ENCODE measurements around the gene LIN7C.
A peak's percentile ranks its signal among the peaks of the same experiment; 100 is the strongest.

Gene LIN7C, protein sequence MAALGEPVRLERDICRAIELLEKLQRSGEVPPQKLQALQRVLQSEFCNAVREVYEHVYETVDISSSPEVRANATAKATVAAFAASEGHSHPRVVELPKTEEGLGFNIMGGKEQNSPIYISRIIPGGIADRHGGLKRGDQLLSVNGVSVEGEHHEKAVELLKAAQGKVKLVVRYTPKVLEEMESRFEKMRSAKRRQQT

DNA sequence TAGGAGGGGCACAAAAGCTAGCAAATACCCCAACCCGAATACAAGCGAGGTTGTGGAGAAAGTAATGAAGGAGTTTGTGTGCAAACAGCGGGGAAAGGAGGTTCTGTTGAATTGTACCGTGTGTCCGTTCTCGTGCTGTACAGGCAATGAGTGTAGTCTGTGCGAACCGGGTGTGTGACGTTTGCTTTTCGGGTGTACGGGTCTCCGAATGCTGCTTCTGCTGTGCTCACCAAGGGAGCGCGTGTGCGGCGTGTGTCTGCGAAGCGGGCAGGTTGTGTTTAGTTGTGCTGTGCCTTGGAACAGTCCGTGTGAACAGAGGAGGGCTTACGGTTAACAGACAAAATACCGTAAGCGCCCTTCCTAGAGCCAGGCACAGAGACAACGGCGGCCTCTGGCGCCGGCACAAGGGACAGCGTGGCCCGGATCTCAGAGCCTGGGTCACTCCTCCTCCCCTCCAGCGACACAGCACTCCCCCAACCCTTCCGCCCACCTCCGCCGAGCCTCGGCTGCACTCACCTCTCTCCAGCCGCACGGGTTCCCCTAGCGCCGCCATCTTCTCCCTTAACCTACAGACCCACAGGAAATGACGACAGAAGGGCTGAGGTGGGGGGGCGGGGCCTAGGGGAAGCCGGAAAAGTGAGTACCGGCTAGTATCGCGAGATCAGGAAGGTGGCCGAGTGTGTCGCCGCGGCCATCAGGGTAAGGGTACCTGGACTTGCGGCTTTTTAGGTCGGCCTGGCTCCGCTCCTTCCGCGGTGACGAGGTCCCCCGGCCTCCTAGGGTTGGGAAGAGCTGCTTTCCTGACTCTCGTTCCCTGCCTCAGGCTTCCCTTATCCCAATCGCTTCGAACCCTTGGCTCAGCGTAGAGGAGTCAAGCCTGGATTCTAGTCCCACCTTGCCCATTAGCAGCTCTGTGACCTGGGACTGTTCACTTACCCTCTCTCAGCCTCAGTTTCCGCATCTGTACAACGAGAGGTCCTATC, at the start of gene LIN7C:
Gene LIN7C (minus strand): TSS at position 570 of the 983 bp plus-strand sequence. CDS start 17 bp downstream, at position 553.
- no peak for TF ChIP-seq ZNF274 (IDR thresholded peaks at IDR 0.05; ENCODE audit: low read depth, low read length)
- peak within 1 kb of the TSS; percentile 96 for H3K4me3 ChIP-seq (ENCODE audit: low read length)

DNA sequence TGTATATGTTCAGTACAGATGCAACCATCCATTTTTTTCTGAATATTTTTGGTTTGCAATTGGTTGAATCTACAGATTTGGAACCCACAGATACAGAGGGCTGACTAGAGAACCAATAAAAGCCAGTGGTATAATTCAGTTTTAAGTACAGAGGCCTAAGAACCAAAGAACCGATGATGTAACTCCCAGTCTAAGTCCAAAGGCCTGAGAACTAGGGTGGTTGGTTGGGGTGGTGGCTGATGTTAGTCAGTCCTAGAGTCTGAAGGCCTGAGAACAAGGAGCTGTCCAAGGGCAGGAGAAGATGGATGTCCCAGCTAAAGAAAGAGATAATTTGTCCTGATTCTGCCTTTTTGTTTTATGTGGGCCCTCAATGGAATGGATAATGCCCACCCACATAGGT, 48.7 kb upstream of the LIN7C start:
- no peak for TF ChIP-seq ZNF274 (IDR thresholded peaks at IDR 0.05; ENCODE audit: low read depth, low read length)
- no peak overlapping the region for H3K4me3 ChIP-seq (ENCODE audit: low read length)

DNA sequence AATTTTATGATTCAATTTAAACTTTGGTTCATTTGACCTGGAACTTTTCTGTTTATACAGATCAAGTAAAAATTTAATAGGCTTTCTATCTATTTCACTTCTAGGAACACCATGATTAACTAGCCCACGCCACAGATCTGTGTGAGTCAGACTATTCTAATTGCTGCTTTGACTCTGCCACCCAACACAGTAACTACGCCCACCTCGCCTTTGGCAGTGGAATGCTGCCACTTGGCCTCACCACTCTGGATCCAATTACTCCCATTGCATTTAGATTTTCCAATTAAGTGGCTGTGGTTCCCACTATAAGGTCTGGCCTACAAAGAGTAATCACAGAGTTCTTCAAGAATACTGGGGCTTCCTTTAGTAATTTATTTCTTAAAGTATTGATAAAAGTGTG, 46.6 kb upstream of the LIN7C start:
- H3K4me3 ChIP-seq (ENCODE audit: low read length), result no peak overlapping the region
- TF ChIP-seq ZNF274 (IDR thresholded peaks at IDR 0.05; ENCODE audit: low read depth, low read length), result no peak

DNA sequence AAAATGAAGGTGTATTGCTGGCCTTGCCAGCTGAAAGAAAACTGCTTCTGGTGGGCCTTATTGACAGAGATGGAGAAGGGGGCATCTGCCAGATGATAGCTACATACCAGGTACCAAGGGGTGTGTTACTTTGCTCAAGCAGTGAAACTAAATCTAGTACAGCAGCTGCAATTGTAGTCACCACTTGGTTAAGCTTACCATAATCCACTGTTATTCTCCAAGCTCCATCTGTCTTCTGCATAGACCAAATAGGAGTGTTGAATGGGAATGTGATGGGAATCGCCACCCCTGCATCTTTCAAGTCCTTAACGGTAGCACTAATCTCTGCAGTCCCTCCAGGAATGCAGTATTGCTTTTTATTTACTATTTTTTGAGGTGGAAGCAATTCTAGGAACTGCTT, 45.8 kb upstream of the LIN7C start:
- H3K4me3 ChIP-seq (ENCODE audit: low read length), result no peak overlapping the region

DNA sequence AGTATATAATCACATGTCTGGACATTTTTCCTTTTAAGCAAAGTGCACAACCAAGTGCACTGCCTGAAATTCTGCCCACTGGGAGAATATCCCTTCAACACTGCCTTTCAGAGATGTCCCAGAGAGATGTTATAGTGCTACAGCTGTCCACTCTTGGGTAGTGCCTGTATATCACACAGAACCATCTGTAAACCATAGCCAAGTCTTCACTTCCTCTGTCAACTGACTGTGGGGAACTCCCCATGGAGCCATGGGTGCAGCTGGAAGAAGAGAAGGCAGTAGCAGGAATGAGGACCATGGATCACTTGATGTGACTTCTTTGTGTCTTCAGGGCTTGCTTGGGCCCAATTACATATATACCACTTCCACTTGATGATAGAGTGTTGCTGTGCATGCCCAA, 44.6 kb upstream of the LIN7C start:
- no peak overlapping the region for H3K4me3 ChIP-seq (ENCODE audit: low read length)
- no peak for TF ChIP-seq ZNF274 (IDR thresholded peaks at IDR 0.05; ENCODE audit: low read depth, low read length)

More for the DNA sequence above, 45.8 kb upstream of the LIN7C start:
- no peak for TF ChIP-seq ZNF274 (IDR thresholded peaks at IDR 0.05; ENCODE audit: low read depth, low read length)

DNA sequence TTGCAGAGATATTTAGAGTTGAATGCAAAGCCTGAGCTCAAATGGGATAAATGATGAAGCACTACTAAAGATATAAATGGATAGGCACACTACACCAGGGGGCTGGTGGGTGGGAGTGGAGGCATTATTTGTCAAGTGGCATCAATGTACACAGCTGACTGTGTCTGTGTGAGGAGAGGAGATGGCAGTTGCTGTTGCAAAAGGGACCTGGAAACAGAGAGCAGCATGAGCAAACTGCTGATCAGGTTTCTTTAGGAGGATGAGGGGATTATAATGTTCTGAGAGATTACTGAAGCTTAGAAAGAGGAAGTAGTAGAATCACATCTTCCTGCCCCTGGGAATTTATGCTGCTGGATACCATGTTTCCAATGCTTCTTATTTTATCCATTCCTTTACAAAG, 39.4 kb upstream of the LIN7C start:
- TF ChIP-seq ZNF274 (IDR thresholded peaks at IDR 0.05; ENCODE audit: low read depth, low read length), result no peak
- H3K4me3 ChIP-seq (ENCODE audit: low read length), result no peak overlapping the region

DNA sequence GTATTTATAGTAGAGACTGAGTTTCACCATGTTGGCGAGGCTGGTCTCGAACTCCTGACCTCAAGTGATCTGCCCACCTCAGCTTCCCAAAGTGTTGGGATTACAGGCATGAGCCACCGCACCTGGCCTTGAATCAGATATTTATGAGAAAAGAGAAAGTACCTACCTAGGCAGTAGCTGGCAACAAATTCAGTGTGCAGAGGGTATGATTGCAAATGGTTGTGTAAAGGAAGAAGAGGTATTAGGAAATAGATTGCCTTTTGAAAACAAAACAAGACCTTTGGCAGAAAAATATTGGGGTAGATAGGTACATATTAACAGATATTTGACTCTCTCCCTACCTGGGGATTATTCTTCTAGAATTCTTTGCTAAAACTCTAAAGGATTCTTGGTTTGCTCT, 38.5 kb upstream of the LIN7C start:
- H3K4me3 ChIP-seq (ENCODE audit: low read length), result no peak overlapping the region
- no peak for TF ChIP-seq ZNF274 (IDR thresholded peaks at IDR 0.05; ENCODE audit: low read depth, low read length)

DNA sequence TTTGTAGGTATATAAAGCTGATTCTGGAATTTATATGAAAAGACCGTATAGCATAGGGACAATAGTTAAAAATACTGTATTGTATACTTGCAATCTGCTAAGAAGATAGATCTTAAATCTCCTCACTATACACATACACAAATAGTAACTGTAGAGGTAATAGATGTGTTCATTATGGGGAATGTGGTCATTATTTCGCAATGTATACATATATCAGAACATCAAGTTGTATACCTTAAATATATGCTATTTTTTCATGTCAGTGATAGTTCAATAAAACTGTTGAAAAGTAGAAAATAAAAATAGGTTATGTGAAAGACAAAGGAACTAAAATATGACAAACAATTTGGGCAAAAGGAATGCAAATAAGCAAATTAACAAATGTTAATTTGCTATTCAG, 35.2 kb upstream of the LIN7C start:
- no peak for TF ChIP-seq ZNF274 (IDR thresholded peaks at IDR 0.05; ENCODE audit: low read depth, low read length)
- H3K4me3 ChIP-seq (ENCODE audit: low read length), result no peak overlapping the region

DNA sequence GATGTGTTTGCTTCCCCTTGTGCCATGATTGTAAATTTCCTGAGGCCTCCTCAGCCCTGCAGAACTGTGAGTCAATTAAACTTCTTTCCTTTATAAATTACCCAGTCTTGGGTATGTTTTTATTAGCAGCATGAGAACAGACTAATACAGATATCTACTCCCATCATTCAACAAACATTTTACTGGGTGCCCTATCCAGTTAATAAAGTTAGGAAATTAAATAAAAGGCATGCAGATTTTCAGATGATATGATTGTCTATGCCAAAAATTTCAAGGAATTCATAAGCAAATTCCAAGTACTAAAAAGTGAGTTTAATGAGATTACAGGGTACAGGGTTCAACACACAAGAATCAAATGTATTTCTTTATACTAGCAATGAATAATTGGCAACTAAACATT, 33.5 kb upstream of the LIN7C start:
- no peak for TF ChIP-seq ZNF274 (IDR thresholded peaks at IDR 0.05; ENCODE audit: low read depth, low read length)
- no peak overlapping the region for H3K4me3 ChIP-seq (ENCODE audit: low read length)

DNA sequence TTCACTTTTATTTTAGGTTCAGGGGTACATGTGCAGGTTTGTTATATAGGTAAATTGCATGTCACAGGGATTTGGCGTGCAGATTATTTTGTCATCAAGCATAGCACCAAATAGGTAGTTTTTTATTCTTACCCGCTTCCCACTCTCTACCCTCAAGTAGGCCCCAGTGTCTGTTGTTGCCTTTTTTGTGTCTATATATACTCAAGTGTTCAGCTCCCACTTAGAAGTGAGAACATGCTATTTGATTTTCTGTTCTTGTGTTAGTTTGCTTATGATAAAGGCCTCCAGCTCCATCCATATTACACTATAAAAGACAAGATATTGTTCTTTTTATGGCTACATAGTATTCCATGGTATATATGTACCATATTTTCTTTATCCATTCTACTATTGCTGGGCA, 28.5 kb upstream of the LIN7C start:
- H3K4me3 ChIP-seq (ENCODE audit: low read length), result no peak overlapping the region
- no peak for TF ChIP-seq ZNF274 (IDR thresholded peaks at IDR 0.05; ENCODE audit: low read depth, low read length)

DNA sequence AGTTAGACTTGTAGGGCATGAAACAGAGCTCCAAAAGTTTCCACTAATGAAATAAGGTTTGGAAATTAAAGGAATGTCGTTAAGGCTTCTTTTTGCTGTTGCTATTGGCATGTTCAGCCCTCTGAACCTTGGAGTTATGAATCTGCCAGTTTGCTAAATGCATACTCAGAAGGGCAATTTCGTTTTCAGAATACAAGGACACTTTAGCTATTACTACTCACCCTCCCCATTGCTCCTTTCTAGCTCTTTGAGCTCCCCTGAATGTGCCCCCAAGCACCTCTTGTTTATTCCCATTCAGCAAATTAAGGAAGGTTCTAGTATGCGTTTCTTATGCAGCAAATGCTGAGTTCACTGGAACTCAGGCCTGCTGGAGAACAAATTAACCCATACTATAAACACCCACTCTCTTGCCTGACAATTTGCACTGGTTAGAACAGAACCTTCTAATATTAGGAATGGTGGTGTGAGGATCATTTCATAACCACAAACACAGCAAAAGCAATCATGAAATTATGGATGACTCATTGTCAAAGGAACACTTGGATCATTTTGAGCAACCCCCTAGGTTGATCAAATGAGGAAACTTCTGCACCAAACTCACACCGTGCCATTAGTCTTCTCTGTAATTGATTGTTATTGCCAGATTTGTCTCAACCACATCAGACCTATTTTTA, 26.2 kb upstream of the LIN7C start:
- H3K4me3 ChIP-seq (ENCODE audit: low read length), result no peak overlapping the region
- no peak for TF ChIP-seq ZNF274 (IDR thresholded peaks at IDR 0.05; ENCODE audit: low read depth, low read length)

DNA sequence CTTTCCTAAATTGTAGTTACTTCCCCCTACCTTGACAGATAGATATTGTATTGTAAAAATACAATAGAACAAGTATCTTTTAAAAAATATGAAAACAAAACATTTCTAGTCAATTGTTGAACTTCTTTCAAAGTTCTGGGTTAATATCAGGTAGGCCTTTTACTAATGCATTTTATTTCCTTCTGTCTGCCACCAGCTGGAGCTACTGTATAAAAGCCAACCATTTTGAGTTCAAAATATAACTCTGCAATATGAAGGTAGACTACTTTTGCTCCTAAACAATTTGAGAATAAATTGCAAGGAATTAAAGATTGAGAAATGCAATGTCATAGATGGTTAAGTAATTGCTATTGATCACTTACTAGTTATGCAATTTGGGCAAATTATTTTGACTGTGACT, 22.1 kb upstream of the LIN7C start:
- no peak for TF ChIP-seq ZNF274 (IDR thresholded peaks at IDR 0.05; ENCODE audit: low read depth, low read length)
- H3K4me3 ChIP-seq (ENCODE audit: low read length), result no peak overlapping the region

DNA sequence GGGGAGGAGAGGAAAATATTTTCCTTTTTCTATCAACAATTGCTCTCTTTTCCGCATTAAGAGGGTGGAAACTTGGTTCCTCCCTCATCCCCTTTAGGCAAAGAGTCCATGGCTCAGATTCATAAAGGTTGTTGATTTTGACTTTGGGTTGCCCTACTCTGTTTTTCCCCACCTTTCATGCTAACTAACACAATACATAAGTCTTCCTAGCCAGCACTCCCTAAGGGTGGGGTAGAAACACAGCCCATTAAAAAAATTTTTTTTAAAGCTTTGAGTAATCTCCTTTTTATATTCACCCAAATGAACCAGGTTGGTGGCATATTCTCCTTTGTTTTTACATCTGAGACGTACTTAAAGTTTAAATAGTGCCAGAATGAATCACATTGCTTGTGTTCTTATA, 20.0 kb upstream of the LIN7C start:
- no peak for TF ChIP-seq ZNF274 (IDR thresholded peaks at IDR 0.05; ENCODE audit: low read depth, low read length)
- no peak overlapping the region for H3K4me3 ChIP-seq (ENCODE audit: low read length)

DNA sequence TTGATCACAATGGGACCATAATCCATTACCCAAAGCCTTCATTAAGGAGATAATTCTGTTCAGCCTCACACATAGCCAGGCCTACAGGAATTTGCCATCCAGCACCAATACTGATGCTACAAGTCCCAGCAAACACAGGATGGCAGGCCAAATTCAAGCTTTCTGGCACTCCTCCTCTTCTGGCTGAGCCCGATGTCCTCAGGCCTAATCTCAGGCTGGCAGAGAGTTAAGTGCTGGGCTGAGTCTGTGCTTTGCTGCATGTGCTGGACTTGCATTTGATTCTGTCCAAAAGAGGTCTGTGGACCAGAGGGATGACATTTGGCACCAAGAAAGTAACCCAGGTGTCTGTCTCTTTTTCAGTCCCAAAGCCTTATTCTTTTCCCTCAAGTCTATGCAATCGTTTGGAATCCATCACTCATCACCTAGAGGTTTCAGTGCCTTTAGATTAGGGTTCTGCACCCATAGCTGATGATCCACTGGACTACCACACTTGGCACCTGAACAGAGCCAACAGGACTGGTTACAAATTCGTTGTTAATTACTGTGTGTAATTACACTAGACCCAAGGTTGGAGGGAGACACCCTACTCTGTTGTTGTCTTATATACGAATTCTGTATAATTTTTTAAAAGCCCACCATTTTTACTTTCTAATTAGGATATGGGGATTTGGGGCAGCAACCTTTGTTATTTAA, 19.4 kb upstream of the LIN7C start:
- H3K4me3 ChIP-seq (ENCODE audit: low read length), result no peak overlapping the region
- no peak for TF ChIP-seq ZNF274 (IDR thresholded peaks at IDR 0.05; ENCODE audit: low read depth, low read length)

All from GM08714 (cell line).